Endothelial cell of umbilical vein (primary cell): ENCODE results near the gene TMTC4. TPM values are rescaled to one million over a fixed set of nuclear protein-coding genes. Genes with fewer than 3 reads are reported as not detected.

Source experiments
- BruUV-seq: library from RNA; stranded (reverse); fragments of 400-500 nt; replicated peaks from 2 replicates; lab custom pipeline; 2021; lab: Mats Ljungman, UMichigan
- CTCF ChIA-PET: fragments of 300-600, 350-600 bp; sonication (Branson Sonifier 250); formaldehyde crosslinking; loops from one replicate; lab custom pipeline; 2021; ENCODE audit warnings: antibody characterized with exemption, inconsistent platforms; lab: Charles Lee
- POLR2A ChIA-PET: fragments of 300-600, 350-600 bp; sonication (Branson Sonifier 250); formaldehyde crosslinking; loops from one replicate; lab custom pipeline; 2021; ENCODE audit warnings: antibody characterized with exemption, inconsistent platforms; lab: Charles Lee
- DNase-seq: peaks from one replicate; pipeline ENCODE4 v3.0.0-alpha.2; 2011; ENCODE audit warnings: low read depth, low spot score
- FAIRE-seq: peaks from 2 replicates; lab custom pipeline; 2011; peaks lifted over from hg19 to GRCh38; lab: Jason Lieb, UNC
- H2AFZ ChIP-seq: 2 replicates; pipeline ENCODE4 v1.6.0; 2012; ENCODE audit warnings: low read depth, low read length, control low read depth, inconsistent platforms
- H3K27ac ChIP-seq: 2 replicates; pipeline ENCODE4 v1.5.1; 2011; ENCODE audit warnings: low read depth, mild to moderate bottlenecking, control low read depth, low read length, moderate library complexity; ENCODE audit not compliant: insufficient read depth
- H3K27me3 ChIP-seq, 2 experiments: 2 replicates each; pipeline versions ENCODE4 v1.6.0 to v1.6.1; 2011; ENCODE audit warnings: low read length in 2 of 2, mixed read lengths in 1 of 2; ENCODE audit not compliant: control insufficient read depth in 2 of 2, insufficient read depth in 2 of 2
- H3K36me3 ChIP-seq, 2 experiments: 2 replicates in 1 of 2; 3 replicates in 1 of 2; pipeline ENCODE4 v1.5.1; 2011; ENCODE audit warnings: low read length in 2 of 2, mild to moderate bottlenecking in 1 of 2, moderate library complexity in 1 of 2; ENCODE audit not compliant: control insufficient read depth in 2 of 2, insufficient read depth in 2 of 2; ENCODE audit errors: extremely low read depth in 1 of 2
- H3K4me1 ChIP-seq: 3 replicates; pipeline ENCODE4 v1.5.1; 2011; ENCODE audit warnings: mild to moderate bottlenecking, low read length; ENCODE audit not compliant: control insufficient read depth, insufficient read depth; ENCODE audit errors: extremely low read depth
- H3K4me2 ChIP-seq: 2 replicates; pipeline ENCODE4 v1.6.1; 2011; ENCODE audit warnings: low read length, control low read depth, mixed read lengths; ENCODE audit not compliant: insufficient read depth
- H3K4me3 ChIP-seq, 3 experiments: fragments of 200-600 bp in 1 of 3; sonication (generic), shearing (Covaris generic) in 1 of 3; replicated peaks in 1 of 3; 2 replicates each; pipeline ENCODE4 v1.5.1; 2011 to 2016; ENCODE audit warnings: control low read depth in 3 of 3, low read length in 3 of 3, mild to moderate bottlenecking in 2 of 3, inconsistent platforms in 1 of 3, low read depth in 1 of 3, moderate library complexity in 1 of 3; ENCODE audit not compliant: insufficient read depth in 1 of 3
- H3K79me2 ChIP-seq: 2 replicates; pipeline ENCODE4 v1.6.0; 2012; ENCODE audit warnings: low read length, inconsistent platforms; ENCODE audit not compliant: control insufficient read depth, insufficient read depth
- H3K9ac ChIP-seq: replicated peaks from 2 replicates; pipeline ENCODE3; 2011; ENCODE audit warnings: low read length, control low read depth; ENCODE audit not compliant: insufficient read depth; ENCODE audit errors: extremely low read depth
- H3K9me1 ChIP-seq: replicated peaks from 3 replicates; pipeline ENCODE4 v1.6.0; 2011; ENCODE audit warnings: mild to moderate bottlenecking, low read length; ENCODE audit not compliant: control insufficient read depth, insufficient read depth; ENCODE audit errors: extremely low read depth
- H3K9me3 ChIP-seq: replicated peaks from 2 replicates; pipeline ENCODE4 v1.5.1; 2012; ENCODE audit warnings: low read length, inconsistent platforms; ENCODE audit not compliant: control insufficient read depth, insufficient read depth
- H4K20me1 ChIP-seq: replicated peaks from 2 replicates; pipeline ENCODE3; 2011; ENCODE audit warnings: mild to moderate bottlenecking, low read length; ENCODE audit not compliant: control insufficient read depth, insufficient read depth; ENCODE audit errors: extremely low read depth
- EZH2 ChIP-seq: IDR thresholded peaks from 2 replicates; pipeline ENCODE4 v1.6.1; 2012; ENCODE audit warnings: borderline replicate concordance, low read depth, mild to moderate bottlenecking, moderate library complexity, low read length, inconsistent platforms; ENCODE audit not compliant: severe bottlenecking
- FOS ChIP-seq: IDR thresholded peaks from 2 replicates; pipeline ENCODE4 v1.6.1; 2011; ENCODE audit warnings: mild to moderate bottlenecking, low read length, moderate library complexity, borderline replicate concordance; ENCODE audit not compliant: insufficient read depth
- GATA2 ChIP-seq: IDR thresholded peaks from 2 replicates; pipeline ENCODE4 v1.7.0; 2011; ENCODE audit warnings: low read depth, mild to moderate bottlenecking, moderate library complexity, mixed read lengths, low read length; ENCODE audit not compliant: insufficient read length, insufficient read depth
- JUN ChIP-seq: IDR thresholded peaks from 2 replicates; pipeline ENCODE4 v1.6.1; 2011; ENCODE audit warnings: borderline replicate concordance, low read depth; ENCODE audit not compliant: insufficient read length, insufficient read depth
- MAX ChIP-seq: IDR thresholded peaks from 2 replicates; pipeline ENCODE4 v1.6.1; 2011; ENCODE audit not compliant: insufficient read depth, insufficient read length
- MYC ChIP-seq: IDR thresholded peaks from one replicate; pipeline ENCODE4 v1.6.1; 2011; ENCODE audit warnings: mild to moderate bottlenecking, low read depth, low read length
- POLR2A ChIP-seq: IDR thresholded peaks from 2 replicates; pipeline ENCODE4 v1.6.1; 2012; ENCODE audit warnings: low read depth, mild to moderate bottlenecking, control low read depth, low read length
- POLR2AphosphoS5 ChIP-seq: IDR thresholded peaks from 2 replicates; pipeline ENCODE4 v1.6.1; 2012; ENCODE audit warnings: low read depth, mild to moderate bottlenecking, control low read depth, low read length, moderate library complexity; ENCODE audit not compliant: insufficient read depth
- dilution Hi-C: fragments of 300-500 bp; cut with MboI; formaldehyde crosslinking; loops from one replicate; pipeline ENCODE4 v1.15.0; 2019; ENCODE audit warnings: low sequenced_read_pairs; ENCODE audit not compliant: extremely low pct_ligation_motif_present
- intact Hi-C: fragments of 100-400 bp; cut with micrococcal nuclease; formaldehyde crosslinking; loops from one replicate; pipeline ENCODE4 v1.10.0; 2022
- polyA plus RNA-seq, 4 experiments: library from polyadenylated mRNA; depleted of rRNA in 3 of 4; stranded (reverse) in 3 of 4; unstranded in 1 of 4; fragments of >200 nt; gene quantifications; 2 replicates each; pipeline versions ENCODE4 v1.2.1 to v1.2.3, GENCODE V29; 2011 to 2012; ENCODE audit warnings: missing spikeins in 1 of 4
- total RNA-seq: library from RNA; stranded (reverse); gene quantifications from 2 replicates; pipeline ENCODE4 v1.2.3, GENCODE V29; 2021
- TF ChIP-seq, protein P1 (sequence below), 2 donors: IDR thresholded peaks; 1 replicate in 1 of 2; 2 replicates in 1 of 2; pipeline ENCODE4 v1.5.1; 2011; ENCODE audit warnings: low read length in 2 of 2, mild to moderate bottlenecking in 2 of 2, moderate library complexity in 2 of 2, control low read depth in 1 of 2, inconsistent platforms in 1 of 2, low read depth in 1 of 2; ENCODE audit not compliant: insufficient read depth in 1 of 2; ENCODE audit errors: extremely low read depth in 1 of 2

The TMTC4 gene
- total and polyA plus RNA-seq, 2 donors (not counting 3 experiments of a cell fraction or from before 2014, with no cell fraction given): 24.6 to 31.9 TPM

DNA sequence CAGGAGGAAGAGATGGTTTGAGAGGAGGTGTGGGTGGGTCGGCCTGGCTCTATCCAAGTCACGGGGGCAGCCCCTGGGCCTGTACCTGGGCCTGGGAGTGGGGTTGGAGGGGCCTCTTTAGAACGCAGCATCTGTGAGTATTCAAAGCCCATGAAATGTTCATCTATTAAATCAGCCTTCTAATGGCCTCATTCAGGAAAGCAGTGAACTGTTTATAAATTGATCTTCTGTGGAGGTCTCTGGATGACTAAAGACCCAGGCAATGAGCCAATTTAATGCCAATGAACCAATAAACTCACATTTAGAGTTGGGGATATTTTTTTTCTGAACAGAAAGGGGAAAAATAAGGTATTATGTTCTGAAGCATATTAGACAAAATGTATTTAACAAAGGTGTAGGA, 66.1 kb downstream of the TMTC4 start:
- H3K9ac ChIP-seq: no peak overlapping the region
- no peaks in the 10 kb centered on the region for H4K20me1 ChIP-seq
- H3K27ac ChIP-seq: peak overlapping the region; percentile 15
- peaks cover 0 to 2% of the 10 kb centered on the region in 2 experiments for H3K36me3 ChIP-seq
- no peaks in the 10 kb centered on the region for H3K27me3 ChIP-seq
- peak overlapping the region; percentile 32 for H3K4me2 ChIP-seq
- ChIA-PET POLR2A (no interaction called here), CTCF (interaction anchor here (1.0 to 1.3 kb wide), 2 partner anchors 9 to 36 kb away, joined by 3 to 4 read pairs; no protein-coding TSS in a partner anchor)
- TF ChIP-seq GATA2: no peak
- TF ChIP-seq POLR2A: no peak
- no peak for TF ChIP-seq POLR2AphosphoS5
- TF ChIP-seq MYC: no peak
- no peak for TF ChIP-seq JUN
- no peak for TF ChIP-seq FOS
- TF ChIP-seq MAX: no peak
- no peak for TF ChIP-seq EZH2
- TF ChIP-seq, protein P1, sequence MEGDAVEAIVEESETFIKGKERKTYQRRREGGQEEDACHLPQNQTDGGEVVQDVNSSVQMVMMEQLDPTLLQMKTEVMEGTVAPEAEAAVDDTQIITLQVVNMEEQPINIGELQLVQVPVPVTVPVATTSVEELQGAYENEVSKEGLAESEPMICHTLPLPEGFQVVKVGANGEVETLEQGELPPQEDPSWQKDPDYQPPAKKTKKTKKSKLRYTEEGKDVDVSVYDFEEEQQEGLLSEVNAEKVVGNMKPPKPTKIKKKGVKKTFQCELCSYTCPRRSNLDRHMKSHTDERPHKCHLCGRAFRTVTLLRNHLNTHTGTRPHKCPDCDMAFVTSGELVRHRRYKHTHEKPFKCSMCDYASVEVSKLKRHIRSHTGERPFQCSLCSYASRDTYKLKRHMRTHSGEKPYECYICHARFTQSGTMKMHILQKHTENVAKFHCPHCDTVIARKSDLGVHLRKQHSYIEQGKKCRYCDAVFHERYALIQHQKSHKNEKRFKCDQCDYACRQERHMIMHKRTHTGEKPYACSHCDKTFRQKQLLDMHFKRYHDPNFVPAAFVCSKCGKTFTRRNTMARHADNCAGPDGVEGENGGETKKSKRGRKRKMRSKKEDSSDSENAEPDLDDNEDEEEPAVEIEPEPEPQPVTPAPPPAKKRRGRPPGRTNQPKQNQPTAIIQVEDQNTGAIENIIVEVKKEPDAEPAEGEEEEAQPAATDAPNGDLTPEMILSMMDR (IDR thresholded peaks at IDR 0.05; ENCODE audit: extremely low read depth in 1 of 2, insufficient read depth in 1 of 2, low read depth in 1 of 2, low read length in 2 of 2): no peak
- H3K79me2 ChIP-seq: no peaks in the 10 kb centered on the region
- H3K9me1 ChIP-seq: no peaks in the 10 kb centered on the region
- no TSS peak for BruUV-seq
- dilution Hi-C loops: no loop called here
- H3K9me3 ChIP-seq: no peaks in the 10 kb centered on the region
- DNase-seq (no peak), FAIRE-seq (peak; percentile 12)
- intact Hi-C loops: no loop called here
- peaks cover 12% of the 10 kb centered on the region for H3K4me1 ChIP-seq
- no peak overlapping the region for H2AFZ ChIP-seq
- H3K4me3 ChIP-seq: no peak overlapping the region
